NCI-H187 treated with DMSO at 0.1 percent for 48 hours (cell line): ENCODE data around the gene USP49.
"Not testable (repeated sequence)": the region's sequence is repeated elsewhere in the genome, so short reads cannot be mapped to it uniquely, and the experiment has no call there.

ENCODE experiments used
- DNase-seq: peaks from one replicate; lab custom pipeline; 2025; lab: John Stamatoyannopoulos, UW

The USP49 gene

GRCh38 chr6:41811946-41812345 lies 83.2 kb downstream of the USP49 start:
- not testable (repeated sequence) for DNase-seq

- DNase-seq: no peak
Observed at GRCh38 chr6:41811095-41811494, 84.1 kb downstream of the USP49 start.

GRCh38 chr6:41805830-41806774 lies 89.1 kb downstream of the USP49 start:
- DNase-seq: no peak

GRCh38 chr6:41801380-41801779 lies 93.8 kb downstream of the USP49 start:
- no peak for DNase-seq

- DNase-seq: no peak
Observed at GRCh38 chr6:41799559-41799911, 95.6 kb downstream of the USP49 start.

- DNase-seq: peak; percentile 29
Observed at GRCh38 chr6:41798901-41799558, 96.1 kb downstream of the USP49 start.

- DNase-seq: no peak
Observed at GRCh38 chr6:41796474-41796873, 98.7 kb downstream of the USP49 start.

GRCh38 chr6:41791984-41792383 lies 103.2 kb downstream of the USP49 start:
- DNase-seq: no peak

- DNase-seq: no peak
Observed at GRCh38 chr6:41791305-41791704, 103.9 kb downstream of the USP49 start.

GRCh38 chr6:41790045-41790444 lies 105.1 kb downstream of the USP49 start:
- no peak for DNase-seq

- no peak for DNase-seq
Observed at GRCh38 chr6:41789390-41789724, 105.8 kb downstream of the USP49 start.

- DNase-seq: peak; percentile 32
Observed at GRCh38 chr6:41787219-41787917, 107.8 kb downstream of the USP49 start, which contains the start of gene TOMM6. Gene TOMM6 (plus strand): TSS chr6:41787694. CDS start chr6:41787698, 4 bp downstream.

- no peak for DNase-seq
Observed at GRCh38 chr6:41786451-41787218, 108.5 kb downstream of the USP49 start.

GRCh38 chr6:41785689-41786450 lies 109.3 kb downstream of the USP49 start:
- DNase-seq: no peak

- DNase-seq: no peak
Observed at GRCh38 chr6:41785254-41785653, 109.9 kb downstream of the USP49 start.

- DNase-seq: no peak
Observed at GRCh38 chr6:41784581-41785171, 110.5 kb downstream of the USP49 start.

- no peak for DNase-seq
Observed at GRCh38 chr6:41783106-41783780, 111.9 kb downstream of the USP49 start.

- no peak for DNase-seq
Observed at GRCh38 chr6:41781366-41781730, 113.8 kb downstream of the USP49 start.

- no peak for DNase-seq
Observed at GRCh38 chr6:41780551-41781365, 114.4 kb downstream of the USP49 start, which contains the start of gene PRICKLE4. Gene PRICKLE4 (plus strand): TSS chr6:41780782. CDS start chr6:41783474, 2,692 bp downstream.
